Measurements from ENCODE around the gene RAPGEF4. TPM values are rescaled to one million over a fixed set of nuclear protein-coding genes. Genes with fewer than 3 reads are reported as not detected.

Gene RAPGEF4
- total RNA-seq, 1 donor from 2014 or later: 0.57 TPM

- Mint-ChIP-seq H3K4me1 (ENCODE audit: low read depth) (peaks cover 5% of the 10 kb centered on the region), H3K27ac (ENCODE audit: unreplicated experiment) (no peak overlapping the region), H3K36me3 (ENCODE audit: low read depth) (peaks cover 2% of the 10 kb centered on the region), H3K27me3 (ENCODE audit: low read depth) (peaks cover 8% of the 10 kb centered on the region), H3K9me3 (ENCODE audit: low read depth) (no peaks in the 10 kb centered on the region), H3K4me3 (ENCODE audit: unreplicated experiment) (no peak overlapping the region)
- TF ChIP-seq CTCF (IDR thresholded peaks at IDR 0.05): no peak
- DNase-seq (ENCODE audit: low spot score): no peak
Measured at GRCh38 chr2:172976816-172977215, 241.2 kb downstream of the RAPGEF4 start.

- peaks cover 8% of the 10 kb centered on the region for H3K27me3 Mint-ChIP-seq (ENCODE audit: low read depth)
- DNase-seq (ENCODE audit: low spot score): no peak
- H3K27ac Mint-ChIP-seq (ENCODE audit: unreplicated experiment): no peak overlapping the region
- no peaks in the 10 kb centered on the region for H3K9me3 Mint-ChIP-seq (ENCODE audit: low read depth)
- H3K4me1 Mint-ChIP-seq (ENCODE audit: low read depth): peaks cover 5% of the 10 kb centered on the region
- peaks cover 2% of the 10 kb centered on the region for H3K36me3 Mint-ChIP-seq (ENCODE audit: low read depth)
- peak; percentile 48 for TF ChIP-seq CTCF (IDR thresholded peaks at IDR 0.05)
- H3K4me3 Mint-ChIP-seq (ENCODE audit: unreplicated experiment): no peak overlapping the region
Measured at GRCh38 chr2:172977270-172978062, 241.8 kb downstream of the RAPGEF4 start.

- Mint-ChIP-seq H3K4me1 (ENCODE audit: low read depth) (peaks cover 5% of the 10 kb centered on the region), H3K27me3 (ENCODE audit: low read depth) (peaks cover 8% of the 10 kb centered on the region), H3K9me3 (ENCODE audit: low read depth) (no peaks in the 10 kb centered on the region), H3K36me3 (ENCODE audit: low read depth) (peaks cover 2% of the 10 kb centered on the region), H3K27ac (ENCODE audit: unreplicated experiment) (no peak overlapping the region), H3K4me3 (ENCODE audit: unreplicated experiment) (no peak overlapping the region)
- no peak for TF ChIP-seq CTCF (IDR thresholded peaks at IDR 0.05)
- DNase-seq (ENCODE audit: low spot score): no peak
Measured at GRCh38 chr2:172978063-172978383, 242.4 kb downstream of the RAPGEF4 start.

GRCh38 chr2:172985139-172985892 is 249.7 kb downstream of the RAPGEF4 start:
- no peaks in the 10 kb centered on the region for H3K27me3 Mint-ChIP-seq (ENCODE audit: low read depth)

More at GRCh38 chr2:172985139-172985892, 249.7 kb downstream of the RAPGEF4 start:
- Mint-ChIP-seq H3K27ac (ENCODE audit: unreplicated experiment) (peak overlapping the region; percentile 29), H3K36me3 (ENCODE audit: low read depth) (no peaks in the 10 kb centered on the region), H3K4me1 (ENCODE audit: low read depth) (peaks cover 14% of the 10 kb centered on the region), H3K4me3 (ENCODE audit: unreplicated experiment) (no peak overlapping the region), H3K9me3 (ENCODE audit: low read depth) (no peaks in the 10 kb centered on the region)
- no peak for TF ChIP-seq CTCF (IDR thresholded peaks at IDR 0.05)
- no peak for DNase-seq (ENCODE audit: low spot score)
